H9 (cell line): ENCODE results near the gene NEURL3. TPM values are rescaled to one million over a fixed set of nuclear protein-coding genes. Genes with fewer than 3 reads are reported as not detected.

Source experiments
- DNase-seq: peaks from one replicate; pipeline ENCODE4 v3.0.0-alpha.2; 2017
- H2AFZ ChIP-seq: one replicate; pipeline ENCODE4 v1.6.1; 2013; ENCODE audit warnings: mild to moderate bottlenecking, low read length, control low read depth, moderate library complexity
- H2AK5ac ChIP-seq: 2 replicates; pipeline ENCODE4 v1.6.1; 2013; ENCODE audit warnings: low read length, control low read depth, mixed read lengths; ENCODE audit not compliant: insufficient read length
- H2BK120ac ChIP-seq: one replicate; pipeline ENCODE4 v1.6.1; 2013; ENCODE audit warnings: low read depth, mild to moderate bottlenecking, low read length, control low read depth, inconsistent platforms; ENCODE audit not compliant: poor library complexity, severe bottlenecking
- H2BK12ac ChIP-seq: 2 replicates; pipeline ENCODE4 v1.6.1; 2013; ENCODE audit warnings: low read length, control low read depth, mixed read lengths, low read depth; ENCODE audit not compliant: insufficient read length
- H2BK15ac ChIP-seq: 2 replicates; pipeline ENCODE4 v1.6.1; 2013; ENCODE audit warnings: low read depth, low read length, control low read depth
- H2BK20ac ChIP-seq: one replicate; pipeline ENCODE4 v1.6.1; 2013; ENCODE audit warnings: low read depth, mild to moderate bottlenecking, low read length, control low read depth, inconsistent platforms; ENCODE audit not compliant: poor library complexity, severe bottlenecking
- H2BK5ac ChIP-seq: 2 replicates; pipeline ENCODE4 v1.6.1; 2013; ENCODE audit warnings: low read length, control low read depth, mixed read lengths; ENCODE audit not compliant: insufficient read length
- H3K14ac ChIP-seq: 2 replicates; pipeline ENCODE4 v1.6.1; 2013; ENCODE audit warnings: low read length, control low read depth; ENCODE audit not compliant: insufficient read depth
- H3K18ac ChIP-seq: 2 replicates; pipeline ENCODE4 v1.6.1; 2013; ENCODE audit warnings: low read depth, mild to moderate bottlenecking, mixed read lengths, low read length, control low read depth; ENCODE audit not compliant: insufficient read length
- H3K23ac ChIP-seq: 2 replicates; pipeline ENCODE4 v1.6.1; 2013; ENCODE audit warnings: low read length, control low read depth, mixed read lengths, low read depth; ENCODE audit not compliant: insufficient read length
- H3K23me2 ChIP-seq: 2 replicates; pipeline ENCODE4 v1.6.1; 2013; ENCODE audit warnings: low read depth, mild to moderate bottlenecking, mixed read lengths, low read length, control low read depth; ENCODE audit not compliant: insufficient read length, poor library complexity, severe bottlenecking
- H3K27ac ChIP-seq: 2 replicates; pipeline ENCODE4 v1.5.1; 2013; ENCODE audit warnings: low read length, control low read depth, mixed read lengths, low read depth; ENCODE audit not compliant: insufficient read length
- H3K27me3 ChIP-seq: 2 replicates; pipeline ENCODE4 v1.6.1; 2013; ENCODE audit warnings: low read length, control low read depth, inconsistent platforms; ENCODE audit not compliant: insufficient read depth
- H3K4ac ChIP-seq: 2 replicates; pipeline ENCODE4 v1.6.1; 2013; ENCODE audit warnings: low read depth, mild to moderate bottlenecking, control low read depth, inconsistent platforms, low read length, moderate library complexity
- H3K4me1 ChIP-seq: 2 replicates; pipeline ENCODE4 v1.6.1; 2013; ENCODE audit warnings: low read length, control low read depth, inconsistent platforms; ENCODE audit not compliant: insufficient read depth
- H3K4me2 ChIP-seq: 2 replicates; pipeline ENCODE4 v1.6.1; 2013; ENCODE audit warnings: low read length, control low read depth, mixed read lengths; ENCODE audit not compliant: insufficient read length, insufficient read depth
- H3K56ac ChIP-seq: 2 replicates; pipeline ENCODE4 v1.6.1; 2013; ENCODE audit warnings: low read depth, mild to moderate bottlenecking, mixed read lengths, low read length, control low read depth; ENCODE audit not compliant: insufficient read length
- H3K79me1 ChIP-seq: 2 replicates; pipeline ENCODE4 v1.6.1; 2013; ENCODE audit warnings: low read depth, mild to moderate bottlenecking, moderate library complexity, low read length, control low read depth, inconsistent platforms; ENCODE audit not compliant: insufficient read depth, poor library complexity, severe bottlenecking
- H3K79me2 ChIP-seq: 2 replicates; pipeline ENCODE4 v1.6.1; 2013; ENCODE audit warnings: low read length, control low read depth, inconsistent platforms; ENCODE audit not compliant: insufficient read depth
- H3K9ac ChIP-seq: 2 replicates; pipeline ENCODE4 v1.6.1; 2013; ENCODE audit warnings: low read length, control low read depth, mixed read lengths; ENCODE audit not compliant: insufficient read length; ENCODE audit errors: extremely low read depth
- H3K9me3 ChIP-seq: one replicate; pipeline ENCODE4 v1.6.1; 2013; ENCODE audit warnings: low read depth, low read length, inconsistent platforms; ENCODE audit not compliant: control insufficient read depth
- H3T11ph ChIP-seq: one replicate; pipeline ENCODE4 v1.6.1; 2013; ENCODE audit warnings: mild to moderate bottlenecking, low read length, control low read depth, inconsistent platforms
- H4K20me1 ChIP-seq: one replicate; pipeline ENCODE4 v1.6.1; 2013; ENCODE audit not compliant: control insufficient read depth, insufficient read length, insufficient read depth
- H4K5ac ChIP-seq: 2 replicates; pipeline ENCODE4 v1.6.1; 2013; ENCODE audit warnings: low read depth, mild to moderate bottlenecking, mixed read lengths, low read length, control low read depth; ENCODE audit not compliant: insufficient read length
- H4K8ac ChIP-seq: replicated peaks from 2 replicates; pipeline ENCODE4 v1.6.1; 2013; ENCODE audit warnings: low read length, control low read depth, mixed read lengths, low read depth; ENCODE audit not compliant: insufficient read length
- H4K91ac ChIP-seq: 2 replicates; pipeline ENCODE4 v1.6.1; 2013; ENCODE audit warnings: low read depth, mild to moderate bottlenecking, moderate library complexity, mixed read lengths, low read length, control low read depth; ENCODE audit not compliant: insufficient read length
- H3K27ac Mint-ChIP-seq, 3 experiments: 2 replicates in 2 of 3; 3 replicates in 1 of 3; pipeline ENCODE4 v1.8.0; 2020 to 2021; ENCODE audit warnings: mixed read lengths in 3 of 3, mild to moderate bottlenecking in 1 of 3, moderate library complexity in 1 of 3
- H3K27me3 Mint-ChIP-seq: 2 replicates; pipeline ENCODE4 v1.8.0; 2021; ENCODE audit warnings: low read depth, mild to moderate bottlenecking, moderate library complexity, mixed read lengths
- H3K36me3 Mint-ChIP-seq, 3 experiments: 2 replicates in 2 of 3; 3 replicates in 1 of 3; pipeline ENCODE4 v1.8.0; 2020 to 2021; ENCODE audit warnings: low read depth in 3 of 3, mixed read lengths in 3 of 3; ENCODE audit not compliant: insufficient read depth in 1 of 3
- H3K4me1 Mint-ChIP-seq, 2 experiments: 2 replicates each; pipeline ENCODE4 v1.8.0; 2020; ENCODE audit warnings: mixed read lengths in 2 of 2
- H3K4me3 Mint-ChIP-seq, 2 experiments: 2 replicates in 1 of 2; 3 replicates in 1 of 2; pipeline ENCODE4 v1.8.0; 2020 to 2021; ENCODE audit warnings: mild to moderate bottlenecking in 2 of 2, mixed read lengths in 2 of 2, moderate library complexity in 1 of 2
- H3K9me3 Mint-ChIP-seq, 2 experiments: 2 replicates in 1 of 2; 3 replicates in 1 of 2; pipeline ENCODE4 v1.8.0; 2020; ENCODE audit warnings: mild to moderate bottlenecking in 2 of 2, mixed read lengths in 2 of 2, moderate library complexity in 1 of 2
- CTCF ChIP-seq: fragments of 200-600 bp; sonication (generic); conservative IDR thresholded peaks from 3 replicates; pipeline ENCODE4 v1.8.0; 2021; ENCODE audit warnings: antibody characterized with exemption, mild to moderate bottlenecking
- WGBS: extraction: QIAGEN DNeasy Blood & Tissue Kit; methylation state at CpG from one replicate; pipeline ENCODE4 v1.1.7; 2013; ENCODE audit warnings: missing lambda C conversion rate, low lambda C conversion rate, mixed read lengths; ENCODE audit not compliant: insufficient read length; ENCODE audit errors: extremely low coverage; 5-methylcytosine and 5-hydroxymethylcytosine counted together
- total RNA-seq: library from RNA; stranded (reverse); gene quantifications from 2 replicates; pipeline ENCODE4 v1.2.1, GENCODE V29; 2021

Gene NEURL3
- total RNA-seq, 1 experiment from 2014 or later, result not detected

GRCh38 chr2:96464061-96464460 is 41.1 kb downstream of the NEURL3 start:
- H3K27me3 Mint-ChIP-seq, result peaks cover 12% of the 10 kb centered on the region
- no peak overlapping the region for H2AFZ ChIP-seq
- no peak overlapping the region for H3K27ac Mint-ChIP-seq
- no peak overlapping the region for H2BK5ac ChIP-seq
- DNase-seq, result no peak
- H3K79me1 ChIP-seq, result no peaks in the 10 kb centered on the region
- H2AK5ac ChIP-seq, result no peak overlapping the region
- H3K56ac ChIP-seq, result no peak overlapping the region
- WGBS, result no CpG with 5 or more reads among the region's 3 CpGs
- H3K23me2 ChIP-seq, result no peaks in the 10 kb centered on the region
- peaks cover 0 to 4% of the 10 kb centered on the region in 2 experiments; a peak in 1 of 4 replicates for H3K4me1 Mint-ChIP-seq
- TF ChIP-seq CTCF, result no peak
- no peak overlapping the region for H4K5ac ChIP-seq
- no peak overlapping the region for H3K4me3 Mint-ChIP-seq
- H4K8ac ChIP-seq, result no peak overlapping the region
- H2BK12ac ChIP-seq, result no peak overlapping the region
- no peaks in the 10 kb centered on the region for H3K9me3 ChIP-seq
- H3K4me2 ChIP-seq, result no peak overlapping the region
- no peak overlapping the region for H4K91ac ChIP-seq
- no peak overlapping the region for H3K14ac ChIP-seq
- no peak overlapping the region for H3T11ph ChIP-seq
- H3K9me3 Mint-ChIP-seq, result peaks cover 16 to 19% of the 10 kb centered on the region in 2 experiments
- no peaks in the 10 kb centered on the region for H3K27me3 ChIP-seq
- no peaks in the 10 kb centered on the region for H3K79me2 ChIP-seq
- H3K9ac ChIP-seq, result no peak overlapping the region
- no peaks in the 10 kb centered on the region for H4K20me1 ChIP-seq
- H3K27ac ChIP-seq, result no peak overlapping the region
- no peak overlapping the region for H3K18ac ChIP-seq
- peaks cover 0 to 10% (median 10%) of the 10 kb centered on the region in 3 experiments; a peak in 4 of 7 replicates for H3K36me3 Mint-ChIP-seq
- no peak overlapping the region for H2BK20ac ChIP-seq
- H3K4ac ChIP-seq, result no peak overlapping the region
- H2BK15ac ChIP-seq, result no peak overlapping the region
- H3K23ac ChIP-seq, result no peak overlapping the region
- H2BK120ac ChIP-seq, result no peak overlapping the region
- H3K4me1 ChIP-seq, result no peaks in the 10 kb centered on the region
